ENCODE results near the gene SCAMP5. TPM values are rescaled to one million over a fixed set of nuclear protein-coding genes. Genes with fewer than 3 reads are reported as not detected.
A peak's percentile ranks its signal among the peaks of the same experiment; 100 is the strongest.

The SCAMP5 gene
- total and polyA plus RNA-seq, 2 of the 4 experiments (the other 2 are of a cell fraction), result 0.36 to 1.6 TPM

DNA sequence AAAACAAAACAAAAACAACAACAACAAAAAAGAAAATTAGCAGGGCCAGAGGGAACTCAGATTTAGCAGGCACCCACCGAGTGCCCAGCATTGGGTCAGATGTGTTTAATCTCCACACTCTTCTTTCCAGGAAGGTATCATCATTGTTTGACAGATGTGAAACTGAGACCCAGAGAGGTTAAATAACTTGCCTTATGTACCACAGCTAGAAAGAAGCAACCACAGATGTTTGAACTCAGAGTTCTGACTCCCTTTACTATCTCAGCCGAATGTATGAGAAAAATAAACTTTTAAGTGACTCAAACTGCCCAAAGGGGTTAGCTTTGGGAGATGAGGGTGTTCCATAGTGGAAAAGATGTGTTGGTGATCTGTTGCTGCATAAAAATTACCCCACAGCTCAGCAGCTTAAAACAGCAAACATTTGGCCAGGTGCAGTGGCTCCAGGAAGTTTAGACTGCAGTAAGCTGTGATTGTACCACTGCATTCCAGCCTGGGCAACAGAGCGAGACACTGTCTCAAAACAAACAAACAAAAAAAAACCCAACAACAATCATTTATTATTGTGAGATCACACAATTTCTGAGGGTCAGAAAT, 34.3 kb upstream of the SCAMP5 start:
- H2BK20ac ChIP-seq (ENCODE audit: low read depth, low read length), result no peak overlapping the region
- no peaks in the 10 kb centered on the region for H3K9me3 ChIP-seq (ENCODE audit: control insufficient read depth, insufficient read depth, low read length)
- H4K91ac ChIP-seq (ENCODE audit: insufficient read depth, low read depth, low read length), result no peak overlapping the region
- H2BK120ac ChIP-seq (ENCODE audit: low read depth, low read length), result no peak overlapping the region
- H3K27me3 ChIP-seq (ENCODE audit: control insufficient read depth, insufficient read depth, low read length), result peaks cover 48% of the 10 kb centered on the region
- H2AK9ac ChIP-seq (replicated peaks; ENCODE audit: low read depth, low read length, poor library complexity), result no peak overlapping the region
- in situ Hi-C loops (cut with MboI; ENCODE audit: low sequenced_read_pairs) (no loop called here), dilution Hi-C loops (cut with HindIII; ENCODE audit: low sequenced_read_pairs, unreplicated experiment) (no loop called here), intact Hi-C loops (cut with micrococcal nuclease) (no loop called here)
- TF ChIP-seq POLR2A (IDR thresholded peaks at IDR 0.05; ENCODE audit: low read depth, low read length), result no peak
- TF ChIP-seq MAFK (IDR thresholded peaks at IDR 0.05; ENCODE audit: low read depth, low read length), result no peak
- TF ChIP-seq FOS (IDR thresholded peaks at IDR 0.05; ENCODE audit: low read depth, low read length), result no peak
- TF ChIP-seq, protein P1, sequence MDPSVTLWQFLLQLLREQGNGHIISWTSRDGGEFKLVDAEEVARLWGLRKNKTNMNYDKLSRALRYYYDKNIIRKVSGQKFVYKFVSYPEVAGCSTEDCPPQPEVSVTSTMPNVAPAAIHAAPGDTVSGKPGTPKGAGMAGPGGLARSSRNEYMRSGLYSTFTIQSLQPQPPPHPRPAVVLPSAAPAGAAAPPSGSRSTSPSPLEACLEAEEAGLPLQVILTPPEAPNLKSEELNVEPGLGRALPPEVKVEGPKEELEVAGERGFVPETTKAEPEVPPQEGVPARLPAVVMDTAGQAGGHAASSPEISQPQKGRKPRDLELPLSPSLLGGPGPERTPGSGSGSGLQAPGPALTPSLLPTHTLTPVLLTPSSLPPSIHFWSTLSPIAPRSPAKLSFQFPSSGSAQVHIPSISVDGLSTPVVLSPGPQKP (IDR thresholded peaks at IDR 0.05; ENCODE audit: borderline replicate concordance, low read depth, low read length), result no peak
- TF ChIP-seq RAD21 (IDR thresholded peaks at IDR 0.05; ENCODE audit: low read length), result no peak
- H2BK15ac ChIP-seq (ENCODE audit: low read depth, low read length), result no peak overlapping the region
- no peak overlapping the region for H3K27ac ChIP-seq (ENCODE audit: insufficient read depth, low read length)
- H3K18ac ChIP-seq (ENCODE audit: low read depth, low read length), result no peak overlapping the region
- no peaks in the 10 kb centered on the region; the same call in 1 of the 2 replicates for H4K20me1 ChIP-seq (ENCODE audit: insufficient read depth, low read length)
- no peak overlapping the region for H4K5ac ChIP-seq (ENCODE audit: low read depth, low read length)
- no peak overlapping the region for H2BK5ac ChIP-seq (ENCODE audit: low read depth, low read length, poor library complexity, severe bottlenecking)
- H3K4ac ChIP-seq (ENCODE audit: low read depth, low read length), result no peak overlapping the region
- ChIA-PET CTCF (no interaction called here), POLR2A (ENCODE audit: unreplicated experiment) (interaction anchor here (0.6 kb wide), 1 partner anchor 55 kb away, joined by 4 read pairs; the partner anchor contains the start of gene FAM219B)
- H2AK5ac ChIP-seq (ENCODE audit: low read depth, low read length), result no peak overlapping the region
- H2AFZ ChIP-seq (replicated peaks; ENCODE audit: low read length, poor library complexity), result no peak overlapping the region
- WGBS, 2 experiments (ENCODE audit: extremely low coverage in 2 of 2, insufficient read length in 1 of 2), result no CpG with 5 or more reads among the region's 3 CpGs
- ATAC-seq (ENCODE audit: low read depth), result peak; percentile 10; the same call in 1 of the 2 replicates
- H3K9me1 ChIP-seq (ENCODE audit: insufficient read depth, low read length), result no peaks in the 10 kb centered on the region
- no peak overlapping the region for H3K14ac ChIP-seq (replicated peaks; ENCODE audit: low read depth, low read length)
- BruUV-seq (replicated peaks), result no TSS peak
- no peaks in the 10 kb centered on the region for H3K36me3 ChIP-seq (ENCODE audit: control insufficient read depth, insufficient read depth, low read length)
- H3K56ac ChIP-seq (ENCODE audit: extremely low read depth, insufficient read depth, low read length), result no peak overlapping the region
- H3K4me3 ChIP-seq (ENCODE audit: insufficient read depth, low read depth, low read length), result no peak overlapping the region
- no peaks in the 10 kb centered on the region for H3K79me1 ChIP-seq (ENCODE audit: low read depth in 1 of 2, low read length in 2 of 2)
- no peak overlapping the region for H3K23ac ChIP-seq (ENCODE audit: low read depth, low read length)
- no peak overlapping the region for H3K4me2 ChIP-seq (ENCODE audit: low read depth, low read length)
- no peak overlapping the region for H3K9ac ChIP-seq (ENCODE audit: low read depth, low read length)
- DNase-seq, result peak; percentile 48
- peaks cover 3% of the 10 kb centered on the region; the same call in 1 of the 2 replicates for H3K4me1 ChIP-seq (ENCODE audit: control insufficient read depth, insufficient read depth, low read length)
- H4K8ac ChIP-seq (ENCODE audit: low read depth in 2 of 2, low read length in 2 of 2), result no peak overlapping the region
